Fibroblast of lung (primary cell): ENCODE data around the gene EFHC1. TPM values are rescaled to one million over a fixed set of nuclear protein-coding genes. Genes with fewer than 3 reads are reported as not detected.
"Not testable (repeated sequence)": the region's sequence is repeated elsewhere in the genome, so short reads cannot be mapped to it uniquely, and the experiment has no call there.

Experiments used
- DNase-seq, 2 donors: peaks; one replicate each; pipeline versions ENCODE4 v3.0.0 to v3.0.0-alpha.2; 2010; ENCODE audit warnings: low read depth in 2 of 2
- H2AFZ ChIP-seq: 2 replicates; pipeline ENCODE4 v1.5.1; 2012; ENCODE audit warnings: low read length, control low read depth, inconsistent platforms
- H3K27ac ChIP-seq: 2 replicates; pipeline ENCODE4 v1.5.1; 2011; ENCODE audit warnings: low read length, control low read depth; ENCODE audit not compliant: insufficient read depth
- H3K27me3 ChIP-seq: 2 replicates; pipeline ENCODE4 v1.5.1; 2011; ENCODE audit warnings: mild to moderate bottlenecking, low read length; ENCODE audit not compliant: control insufficient read depth, insufficient read depth
- H3K36me3 ChIP-seq: 2 replicates; pipeline ENCODE4 v1.5.1; 2011; ENCODE audit warnings: low read length; ENCODE audit not compliant: control insufficient read depth, insufficient read depth
- H3K4me1 ChIP-seq: 2 replicates; pipeline ENCODE4 v1.5.1; 2011; ENCODE audit warnings: low read length; ENCODE audit not compliant: control insufficient read depth, insufficient read depth; ENCODE audit errors: extremely low read depth
- H3K4me2 ChIP-seq: 2 replicates; pipeline ENCODE4 v1.5.1; 2011; ENCODE audit warnings: low read length, control low read depth; ENCODE audit not compliant: insufficient read depth; ENCODE audit errors: extremely low read depth
- H3K4me3 ChIP-seq, 4 experiments: fragments of 200-600 bp in 1 of 4; sonication (generic) in 1 of 4; replicated peaks in 1 of 4; 2 replicates each; pipeline ENCODE4 v1.5.1; 2011 to 2016; ENCODE audit warnings: low read length in 4 of 4, low read depth in 3 of 4, mild to moderate bottlenecking in 3 of 4, control low read depth in 2 of 4, inconsistent platforms in 1 of 4, mixed read lengths in 1 of 4; ENCODE audit not compliant: insufficient read depth in 1 of 4; ENCODE audit errors: control extremely low read depth in 1 of 4
- H3K79me2 ChIP-seq: 2 replicates; pipeline ENCODE4 v1.5.1; 2012; ENCODE audit warnings: mild to moderate bottlenecking, low read length, inconsistent platforms; ENCODE audit not compliant: control insufficient read depth, insufficient read depth
- H3K9ac ChIP-seq: 2 replicates; pipeline ENCODE4 v1.5.1; 2011; ENCODE audit warnings: mild to moderate bottlenecking, low read length, control low read depth; ENCODE audit not compliant: insufficient read depth
- H3K9me3 ChIP-seq: 2 replicates; pipeline ENCODE4 v1.5.1; 2012; ENCODE audit warnings: low read depth, low read length; ENCODE audit not compliant: control insufficient read depth, insufficient read depth
- H4K20me1 ChIP-seq: 2 replicates; pipeline ENCODE4 v1.5.1; 2011; ENCODE audit warnings: low read length; ENCODE audit not compliant: control insufficient read depth, insufficient read depth; ENCODE audit errors: extremely low read depth
- CTCF ChIP-seq, 2 donors: IDR thresholded peaks in 1 of 2; conservative IDR thresholded peaks in 1 of 2; 1 replicate in 1 of 2; 2 replicates in 1 of 2; pipeline ENCODE4 v1.5.1; 2011 to 2012; ENCODE audit warnings: low read length in 2 of 2, control low read depth in 1 of 2, inconsistent platforms in 1 of 2, low read depth in 1 of 2, mild to moderate bottlenecking in 1 of 2
- EZH2 ChIP-seq: IDR thresholded peaks from 2 replicates; pipeline ENCODE4 v1.5.1; 2012; ENCODE audit warnings: low read length, control low read depth, mild to moderate bottlenecking; ENCODE audit errors: missing control alignments
- polyA plus RNA-seq, 2 donors: library from polyadenylated mRNA; depleted of rRNA in 1 of 2; stranded (reverse) in 1 of 2; unstranded in 1 of 2; fragments of >200 nt; gene quantifications; 2 replicates each; pipeline ENCODE4 v1.2.1, GENCODE V29; 2011 to 2012; ENCODE audit warnings: missing spikeins in 1 of 2
- total RNA-seq: library from RNA; depleted of rRNA; stranded (reverse); fragments of >200 nt; gene quantifications from 2 replicates; pipeline ENCODE4 v1.2.1, GENCODE V29; 2014

The EFHC1 gene
- total and polyA plus RNA-seq, 2 donors (not counting 1 experiment from before 2014, with no cell fraction given) = 29.4 to 32.9 TPM

- DNase-seq = no peak
- Histone ChIP-seq H3K27me3 (no peaks in the 10 kb centered on the region), H3K36me3 (no peaks in the 10 kb centered on the region), H4K20me1 (no peaks in the 10 kb centered on the region), H3K9ac (no peak overlapping the region), H3K79me2 (no peaks in the 10 kb centered on the region), H3K4me1 (no peaks in the 10 kb centered on the region), H3K4me3 (no peak overlapping the region), H3K9me3 (no peaks in the 10 kb centered on the region), H3K4me2 (no peak overlapping the region), H3K27ac (no peak overlapping the region), H2AFZ (no peak overlapping the region)
- TF ChIP-seq EZH2 (no peak), CTCF (conservative IDR thresholded peaks at IDR 0.05 in 1 of 2, IDR thresholded peaks at IDR 0.05 in 1 of 2; ENCODE audit: low read depth in 1 of 2, low read length in 2 of 2) (no peak)
Observed at GRCh38 chr6:52457096-52457495, 37.0 kb downstream of the EFHC1 start.

- H3K27me3 ChIP-seq, DNase-seq, H3K4me3 ChIP-seq: not testable (repeated sequence)
Observed at GRCh38 chr6:52461194-52461593, 41.1 kb downstream of the EFHC1 start.

GRCh38 chr6:52474173-52474572, 54.0 kb downstream of the EFHC1 start:
- Histone ChIP-seq H3K36me3 (no peaks in the 10 kb centered on the region), H3K27ac (no peak overlapping the region)
- TF ChIP-seq CTCF (conservative IDR thresholded peaks at IDR 0.05 in 1 of 2, IDR thresholded peaks at IDR 0.05 in 1 of 2; ENCODE audit: low read depth in 1 of 2, low read length in 2 of 2) (no peak), EZH2 (no peak)

More at GRCh38 chr6:52461194-52461593, 41.1 kb downstream of the EFHC1 start:
- not testable (repeated sequence) for H3K9ac ChIP-seq, H4K20me1 ChIP-seq, H2AFZ ChIP-seq, H3K9me3 ChIP-seq, H3K4me2 ChIP-seq, H3K27ac ChIP-seq, H3K79me2 ChIP-seq, H3K36me3 ChIP-seq, H3K4me1 ChIP-seq

More at GRCh38 chr6:52474173-52474572, 54.0 kb downstream of the EFHC1 start:
- H4K20me1 ChIP-seq = no peaks in the 10 kb centered on the region
- no peak overlapping the region for H3K9ac ChIP-seq
- H3K9me3 ChIP-seq = no peaks in the 10 kb centered on the region
- no peak overlapping the region for H3K4me2 ChIP-seq
- H2AFZ ChIP-seq = no peak overlapping the region
- no peaks in the 10 kb centered on the region for H3K4me1 ChIP-seq
- no peaks in the 10 kb centered on the region for H3K79me2 ChIP-seq
- no peak overlapping the region for H3K4me3 ChIP-seq
- DNase-seq = no peak
- no peaks in the 10 kb centered on the region for H3K27me3 ChIP-seq
